Esophagus muscularis mucosa (tissue), 4 donors: ENCODE measurements around the gene PCNX2. TPM values are rescaled to one million over a fixed set of nuclear protein-coding genes. Genes with fewer than 3 reads are reported as not detected.

Experiments used
- DNase-seq: peaks from one replicate; pipeline ENCODE4 v3.0.0-alpha.2; 2017; ENCODE audit errors: extremely low spot score
- H3K27ac ChIP-seq, 4 donors: fragments of 200-600 bp; sonication (generic); replicated peaks in 1 of 4; 1 replicate in 3 of 4; 2 replicates in 1 of 4; pipeline ENCODE4 v1.5.1; 2016 to 2019; ENCODE audit warnings: mild to moderate bottlenecking in 1 of 4
- H3K27me3 ChIP-seq, 4 donors: fragments of 200-600 bp; sonication (generic); one replicate each; pipeline versions ENCODE4 v1.5.1 to v1.6.0; 2016 to 2019
- H3K36me3 ChIP-seq, 4 donors: fragments of 200-600 bp; sonication (generic); one replicate each; pipeline ENCODE4 v1.5.1; 2016 to 2019
- H3K4me1 ChIP-seq, 4 donors: fragments of 200-600 bp; sonication (generic); one replicate each; pipeline ENCODE4 v1.5.1; 2016 to 2019
- H3K4me3 ChIP-seq, 4 donors: fragments of 200-600 bp; sonication (generic); 1 replicate in 2 of 4; 2 replicates in 2 of 4; pipeline ENCODE4 v1.5.1; 2016 to 2019; ENCODE audit warnings: mild to moderate bottlenecking in 4 of 4, moderate library complexity in 1 of 4
- H3K9me3 ChIP-seq, 4 donors: fragments of 200-600 bp; sonication (generic); 1 replicate in 3 of 4; 2 replicates in 1 of 4; pipeline ENCODE4 v1.5.1; 2016 to 2019
- CTCF ChIP-seq, 3 experiments: fragments of 200-600 bp in 2 of 3; fragments of 450-650 bp in 1 of 3; sonication (generic) in 2 of 3; IDR thresholded peaks; one replicate each; pipeline ENCODE4 v1.5.1; 2017 to 2019; ENCODE audit warnings: antibody characterized with exemption in 3 of 3, mild to moderate bottlenecking in 2 of 3, moderate library complexity in 1 of 3
- EP300 ChIP-seq: sonication (generic); formaldehyde crosslinking; IDR thresholded peaks from one replicate; pipeline ENCODE4 v1.6.1; 2017; ENCODE audit warnings: antibody characterized with exemption
- POLR2A ChIP-seq: fragments of 450-650 bp; IDR thresholded peaks from one replicate; pipeline ENCODE4 v1.6.1; 2017; ENCODE audit warnings: antibody characterized with exemption, moderate library complexity, mild to moderate bottlenecking, low read depth
- POLR2AphosphoS5 ChIP-seq, 2 donors: sonication (generic); formaldehyde crosslinking; IDR thresholded peaks; one replicate each; pipeline ENCODE4 v1.6.1; 2017; ENCODE audit warnings: antibody characterized with exemption in 2 of 2
- WGBS: methylation state at CpG from one replicate; pipeline ENCODE4 v1.1.5; 2018; 5-methylcytosine and 5-hydroxymethylcytosine counted together
- intact Hi-C: fragments of 100-400 bp; cut with DNase I; formaldehyde crosslinking; loops from one replicate; pipeline ENCODE4 v1.15.1; 2023
- total RNA-seq, 4 donors: library from RNA; depleted of rRNA; stranded (reverse); fragments of >200 nt; gene quantifications; one replicate each; pipeline versions ENCODE4 v1.1.0 to v1.2.1, GENCODE V29; 2016

The PCNX2 gene
- total RNA-seq, 4 donors from 2014 or later: 5.7 to 23.3 (median 7.9) TPM

- no peak for DNase-seq
- intact Hi-C loops: no loop called here
- TF ChIP-seq CTCF (IDR thresholded peaks at IDR 0.05) (no peak), POLR2AphosphoS5 (IDR thresholded peaks at IDR 0.05) (no peak), POLR2A (no peak), EP300 (no peak)
- peaks cover 4 to 13% (median 10%) of the 10 kb centered on the region in 4 donors for H3K4me1 ChIP-seq
- no peak overlapping the region for H3K4me3 ChIP-seq
- H3K27me3 ChIP-seq: no peaks in the 10 kb centered on the region
- WGBS: 96% methylated on average over 3 of the region's 3 CpGs
- H3K36me3 ChIP-seq: no peaks in the 10 kb centered on the region
- no peaks in the 10 kb centered on the region for H3K9me3 ChIP-seq
- no peak overlapping the region for H3K27ac ChIP-seq
Measured at GRCh38 chr1:233080286-233080685, 215.2 kb downstream of the PCNX2 start.

- Histone ChIP-seq H3K4me3 (no peak overlapping the region), H3K36me3 (no peaks in the 10 kb centered on the region), H3K9me3 (no peaks in the 10 kb centered on the region), H3K27me3 (no peaks in the 10 kb centered on the region), H3K4me1 (peaks cover 4 to 20% (median 14%) of the 10 kb centered on the region in 4 donors), H3K27ac (no peak overlapping the region)
- TF ChIP-seq POLR2AphosphoS5 (IDR thresholded peaks at IDR 0.05) (no peak), POLR2A (no peak), CTCF (IDR thresholded peaks at IDR 0.05) (no peak), EP300 (no peak)
- DNase-seq: no peak
- 94% methylated on average over 4 of the region's 4 CpGs for WGBS
- intact Hi-C loops: no loop called here
Measured at GRCh38 chr1:233079574-233079973, 216.0 kb downstream of the PCNX2 start.

DNA sequence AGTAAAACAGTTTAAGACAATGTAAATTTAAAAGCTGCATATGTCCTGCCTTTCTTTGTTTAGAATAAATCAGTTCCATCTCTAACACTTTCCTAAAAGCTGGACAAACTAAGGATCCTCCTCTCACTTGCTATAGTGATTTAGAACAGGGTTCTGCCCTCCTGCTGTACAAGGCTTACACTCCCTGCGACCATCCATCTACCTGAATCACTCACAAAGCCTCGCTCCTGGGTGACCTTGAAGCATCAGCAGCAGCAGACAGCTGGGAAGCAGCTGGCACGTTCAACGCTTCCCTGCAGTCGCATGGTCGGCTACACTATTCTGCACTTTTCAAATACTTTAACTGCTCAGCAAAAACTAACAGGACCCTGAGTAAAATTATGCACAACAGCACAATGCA lies 217.1 kb downstream of the PCNX2 start:
- Histone ChIP-seq H3K27ac (no peak overlapping the region), H3K36me3 (no peaks in the 10 kb centered on the region), H3K4me3 (no peak overlapping the region), H3K4me1 (peaks cover 4 to 20% (median 14%) of the 10 kb centered on the region in 4 donors), H3K27me3 (no peaks in the 10 kb centered on the region), H3K9me3 (peaks cover 0 to 5% (median 0%) of the 10 kb centered on the region in 4 donors)
- no peak for TF ChIP-seq POLR2A
- no peak for TF ChIP-seq EP300
- TF ChIP-seq POLR2AphosphoS5 (IDR thresholded peaks at IDR 0.05): no peak
- TF ChIP-seq CTCF (IDR thresholded peaks at IDR 0.05): no peak
- WGBS: 67% methylated on average over 6 of the region's 6 CpGs
- intact Hi-C loops: no loop called here
- DNase-seq: no peak

GRCh38 chr1:233075915-233076295 lies 219.6 kb downstream of the PCNX2 start:
- no peak overlapping the region for H3K4me3 ChIP-seq
- H3K36me3 ChIP-seq: no peaks in the 10 kb centered on the region
- peaks cover 0 to 8% (median 4%) of the 10 kb centered on the region in 4 donors for H3K4me1 ChIP-seq
- no peak for TF ChIP-seq EP300
- TF ChIP-seq POLR2A: no peak
- no peak for TF ChIP-seq CTCF (IDR thresholded peaks at IDR 0.05)
- no peak for TF ChIP-seq POLR2AphosphoS5 (IDR thresholded peaks at IDR 0.05)
- DNase-seq: no peak
- H3K27ac ChIP-seq: no peak overlapping the region
- no peaks in the 10 kb centered on the region for H3K27me3 ChIP-seq
- WGBS: 93% methylated on average over 1 of the region's 1 CpG
- H3K9me3 ChIP-seq: peaks cover 0 to 5% (median 0%) of the 10 kb centered on the region in 4 donors
- intact Hi-C loops: no loop called here

GRCh38 chr1:233066087-233066486 lies 229.4 kb downstream of the PCNX2 start:
- TF ChIP-seq POLR2A (no peak), CTCF (IDR thresholded peaks at IDR 0.05) (no peak), EP300 (no peak), POLR2AphosphoS5 (IDR thresholded peaks at IDR 0.05) (no peak)
- Histone ChIP-seq H3K4me3 (no peak overlapping the region), H3K9me3 (no peaks in the 10 kb centered on the region), H3K36me3 (no peaks in the 10 kb centered on the region), H3K27ac (no peak overlapping the region), H3K4me1 (no peaks in the 10 kb centered on the region), H3K27me3 (no peaks in the 10 kb centered on the region)
- 93% methylated on average over 2 of the region's 2 CpGs for WGBS
- intact Hi-C loops: no loop called here
- no peak for DNase-seq
